Nephron (organoid): ENCODE data around the gene NRIP2.
"Not testable (repeated sequence)": the region's sequence is repeated elsewhere in the genome, so short reads cannot be mapped to it uniquely, and the experiment has no call there.

Source experiments
- H3K27ac Mint-ChIP-seq, 3 experiments: 2 replicates each; pipeline ENCODE4 v1.8.0; 2020; ENCODE audit warnings: mixed read lengths in 3 of 3, mild to moderate bottlenecking in 2 of 3, moderate library complexity in 1 of 3
- H3K27me3 Mint-ChIP-seq: 2 replicates; pipeline ENCODE4 v1.8.0; 2021; ENCODE audit warnings: low read depth, mild to moderate bottlenecking, moderate library complexity, mixed read lengths
- H3K36me3 Mint-ChIP-seq: 2 replicates; pipeline ENCODE4 v1.8.0; 2020; ENCODE audit warnings: low read depth, mixed read lengths
- H3K4me1 Mint-ChIP-seq: 2 replicates; pipeline ENCODE4 v1.8.0; 2020; ENCODE audit warnings: mixed read lengths
- H3K4me3 Mint-ChIP-seq, 3 experiments: 2 replicates each; pipeline ENCODE4 v1.8.0; 2020; ENCODE audit warnings: mild to moderate bottlenecking in 3 of 3, mixed read lengths in 3 of 3, moderate library complexity in 2 of 3
- H3K9me3 Mint-ChIP-seq: 2 replicates; pipeline ENCODE4 v1.8.0; 2020; ENCODE audit warnings: mixed read lengths
- CTCF ChIP-seq, 3 experiments: fragments of 200-600 bp; sonication (generic); IDR thresholded peaks; one replicate each; pipeline ENCODE4 v1.5.0; 2021; ENCODE audit warnings: antibody characterized with exemption in 3 of 3; ENCODE audit not compliant: unreplicated experiment in 3 of 3

Gene NRIP2

GRCh38 chr12:2834581-2835491 lies at the start of gene NRIP2:
TSS of gene NRIP2 (minus strand) at chr12:2835035. CDS start at chr12:2834983, 52 bp downstream.
- peak within 1 kb of the TSS; percentile 88 to 95 (median 95) for H3K27ac Mint-ChIP-seq
- TF ChIP-seq CTCF (IDR thresholded peaks at IDR 0.05; ENCODE audit: unreplicated experiment in 3 of 3) = peak in 1 of 3 experiments; percentile 24

GRCh38 chr12:2879853-2880252 lies 45.0 kb upstream of the NRIP2 start:
- Mint-ChIP-seq H3K9me3 (no peaks in the 10 kb centered on the region), H3K4me3 (no peak overlapping the region)

More at GRCh38 chr12:2834581-2835491, at the start of gene NRIP2:
- Mint-ChIP-seq H3K4me1 (peaks cover 40% of the 10 kb centered on the region), H3K4me3 (peak within 1 kb of the TSS; percentile 80 to 82 (median 80)), H3K36me3 (peaks cover 31% of the 10 kb centered on the region), H3K9me3 (no peaks in the 10 kb centered on the region), H3K27me3 (no peaks in the 10 kb centered on the region)

GRCh38 chr12:2877953-2878732 lies 43.3 kb upstream of the NRIP2 start:
- peaks cover 20% of the 10 kb centered on the region for H3K36me3 Mint-ChIP-seq
- no peaks in the 10 kb centered on the region for H3K9me3 Mint-ChIP-seq
- TF ChIP-seq CTCF (IDR thresholded peaks at IDR 0.05; ENCODE audit: unreplicated experiment in 3 of 3) = no peak
- peaks cover 23% of the 10 kb centered on the region for H3K4me1 Mint-ChIP-seq
- H3K27ac Mint-ChIP-seq = peak overlapping the region; percentile 84 to 99 (median 92)
- no peaks in the 10 kb centered on the region for H3K27me3 Mint-ChIP-seq
- peak overlapping the region; percentile 95 to 98 (median 96) for H3K4me3 Mint-ChIP-seq

More at GRCh38 chr12:2879853-2880252, 45.0 kb upstream of the NRIP2 start:
- peaks cover 27% of the 10 kb centered on the region for H3K4me1 Mint-ChIP-seq
- H3K27me3 Mint-ChIP-seq = no peaks in the 10 kb centered on the region
- peak overlapping the region in 2 of 3 experiments; percentile 3 to 28 for H3K27ac Mint-ChIP-seq
- TF ChIP-seq CTCF (IDR thresholded peaks at IDR 0.05; ENCODE audit: unreplicated experiment in 3 of 3) = no peak
- peaks cover 21% of the 10 kb centered on the region for H3K36me3 Mint-ChIP-seq

- no peaks in the 10 kb centered on the region for H3K27me3 Mint-ChIP-seq
- peak within 1 kb of the TSS; percentile 84 to 99 (median 92) for H3K27ac Mint-ChIP-seq
- peaks cover 23% of the 10 kb centered on the region for H3K4me1 Mint-ChIP-seq
- peak; percentile 7 to 16 (median 10) for TF ChIP-seq CTCF (IDR thresholded peaks at IDR 0.05; ENCODE audit: unreplicated experiment in 3 of 3)
- H3K36me3 Mint-ChIP-seq = peaks cover 20% of the 10 kb centered on the region
- H3K9me3 Mint-ChIP-seq = no peaks in the 10 kb centered on the region
- peak within 1 kb of the TSS; percentile 95 to 98 (median 96) for H3K4me3 Mint-ChIP-seq
Measured at GRCh38 chr12:2877047-2877952, 42.5 kb upstream of the NRIP2 start, which contains the start of the genes FOXM1 and RHNO1. TSS of gene FOXM1 (minus strand) at chr12:2877174. CDS start at chr12:2874478, 2,696 bp downstream. TSS of gene RHNO1 (plus strand) at chr12:2877223. CDS start at chr12:2885367, 8,144 bp downstream.

- Mint-ChIP-seq H3K36me3 (peaks cover 21% of the 10 kb centered on the region), H3K27ac (peak overlapping the region; percentile 4 to 66 (median 47)), H3K27me3 (no peaks in the 10 kb centered on the region), H3K4me1 (peaks cover 23% of the 10 kb centered on the region), H3K9me3 (no peaks in the 10 kb centered on the region), H3K4me3 (peak overlapping the region; percentile 81 to 84 (median 83))
- TF ChIP-seq CTCF (IDR thresholded peaks at IDR 0.05; ENCODE audit: unreplicated experiment in 3 of 3) = no peak
Measured at GRCh38 chr12:2876431-2877046, 41.7 kb upstream of the NRIP2 start.

- H3K4me1 Mint-ChIP-seq, H3K27ac Mint-ChIP-seq, H3K9me3 Mint-ChIP-seq, H3K4me3 Mint-ChIP-seq, H3K27me3 Mint-ChIP-seq: not testable (repeated sequence)
- H3K36me3 Mint-ChIP-seq = peaks cover 39% of the 10 kb centered on the region
Measured at GRCh38 chr12:2868986-2869632, 34.3 kb upstream of the NRIP2 start.
